Natural killer cell (primary cell): ENCODE data around the gene CABYR. TPM values are rescaled to one million over a fixed set of nuclear protein-coding genes. Genes with fewer than 3 reads are reported as not detected.

Experiments
- ATAC-seq, 3 donors: fragments of 150-1000 bp in 2 of 3; fragments of 200-7000 bp in 1 of 3; cut with Tn5 transposase; 1 replicate in 1 of 3; 2 replicates in 2 of 3; pipeline ENCODE4 v1.10.0; 2021; ENCODE audit warnings: mild to moderate bottlenecking in 2 of 3, moderate library complexity in 2 of 3
- DNase-seq, 2 donors: peaks; one replicate each; pipeline versions ENCODE4 v3.0.0 to v3.0.0-alpha.2; 2013 to 2021; ENCODE audit warnings: mixed read lengths in 1 of 2
- H3K27ac ChIP-seq: one replicate; pipeline ENCODE4 v1.5.1; 2013; ENCODE audit warnings: mild to moderate bottlenecking, low read length
- H3K27me3 ChIP-seq: one replicate; pipeline ENCODE4 v1.6.1; 2013; ENCODE audit warnings: low read length; ENCODE audit not compliant: control insufficient read depth, insufficient read depth
- H3K36me3 ChIP-seq: one replicate; pipeline ENCODE4 v1.6.1; 2013; ENCODE audit warnings: low read length; ENCODE audit not compliant: control insufficient read depth, insufficient read depth
- H3K4me1 ChIP-seq: one replicate; pipeline ENCODE4 v1.6.1; 2013; ENCODE audit warnings: low read length; ENCODE audit not compliant: control insufficient read depth, insufficient read depth
- H3K4me3 ChIP-seq: one replicate; pipeline ENCODE4 v1.5.1; 2013; ENCODE audit warnings: low read length
- H3K9me3 ChIP-seq: one replicate; pipeline ENCODE4 v1.6.1; 2013; ENCODE audit warnings: low read length; ENCODE audit not compliant: control insufficient read depth, insufficient read depth
- H3K27ac Mint-ChIP-seq, 2 donors: one replicate each; pipeline ENCODE4 v1.8.0; 2022; ENCODE audit warnings: mild to moderate bottlenecking in 2 of 2, mixed read lengths in 2 of 2, moderate library complexity in 1 of 2
- H3K27me3 Mint-ChIP-seq, 2 donors: one replicate each; pipeline ENCODE4 v1.8.0; 2022; ENCODE audit warnings: low read depth in 2 of 2, mixed read lengths in 2 of 2
- H3K36me3 Mint-ChIP-seq: one replicate; pipeline ENCODE4 v1.8.0; 2022; ENCODE audit warnings: mixed read lengths
- H3K4me1 Mint-ChIP-seq, 2 donors: one replicate each; pipeline ENCODE4 v1.8.0; 2022; ENCODE audit warnings: mixed read lengths in 2 of 2
- H3K4me3 Mint-ChIP-seq: one replicate; pipeline ENCODE4 v1.8.0; 2022; ENCODE audit warnings: mild to moderate bottlenecking, moderate library complexity, mixed read lengths
- H3K9me3 Mint-ChIP-seq, 2 donors: one replicate each; pipeline ENCODE4 v1.8.0; 2022; ENCODE audit warnings: mixed read lengths in 2 of 2
- WGBS: methylation state at CpG from one replicate; pipeline ENCODE4 v1.1.7; 2013; ENCODE audit warnings: missing lambda C conversion rate; ENCODE audit not compliant: insufficient coverage; 5-methylcytosine and 5-hydroxymethylcytosine counted together
- intact Hi-C: fragments of 100-400 bp; cut with micrococcal nuclease; formaldehyde crosslinking; loops from one replicate; pipeline ENCODE4 v1.14.2; 2022
- total RNA-seq, 4 donors: library from RNA; stranded (reverse); fragments of 120-200 nt in 1 of 4; gene quantifications; one replicate each; pipeline versions ENCODE4 v1.2.3 to v1.2.4, GENCODE V29; 2013 to 2022
- TF ChIP-seq, protein P1 (sequence below): fragments of 200-600 bp; IDR thresholded peaks from one replicate; pipeline ENCODE4 v1.8.0; 2022; ENCODE audit warnings: antibody characterized with exemption

The CABYR gene
- total RNA-seq, 3 donors from 2014 or later (not counting 1 experiment from before 2014, with no cell fraction given), result 0.75 to 0.94 TPM; not detected in 1

DNA sequence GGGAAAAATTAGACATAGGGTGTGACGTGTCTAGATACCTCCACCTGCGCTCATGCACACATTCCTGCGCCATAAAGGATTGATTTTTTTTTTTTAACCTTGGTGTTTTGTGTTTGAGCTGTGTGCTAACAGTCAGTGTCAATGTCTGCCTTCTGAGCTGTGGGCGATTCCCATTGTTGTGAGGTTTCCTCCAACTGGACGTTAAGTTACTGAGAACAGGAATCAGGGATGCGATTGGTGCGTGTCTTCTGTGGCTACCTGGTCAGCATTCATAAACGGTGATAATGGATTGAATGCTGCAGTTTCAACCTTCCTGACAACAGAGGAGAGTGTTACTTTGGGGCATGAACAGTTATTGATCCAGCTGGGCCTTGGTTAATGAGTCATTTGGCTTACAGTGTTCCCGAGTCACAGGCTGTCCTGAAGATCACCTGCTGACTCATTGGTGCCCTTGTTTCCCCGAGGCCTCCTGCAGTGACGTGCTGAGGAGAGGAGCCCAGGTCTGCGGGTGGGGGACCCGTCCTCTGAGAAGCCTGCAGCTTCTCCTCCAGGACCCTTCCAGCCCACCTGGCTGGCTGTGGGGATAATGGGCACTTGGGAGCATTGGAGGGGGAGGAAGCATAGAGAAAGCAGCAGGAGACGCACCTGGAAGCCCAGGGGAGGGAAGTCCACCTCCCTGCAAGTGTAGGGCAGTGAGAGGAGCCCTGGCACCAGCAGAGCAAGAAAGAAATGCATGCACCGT lies 25.8 kb upstream of the CABYR start:
- Mint-ChIP-seq H3K27me3 (no peaks in the 10 kb centered on the region), H3K36me3 (no peaks in the 10 kb centered on the region), H3K27ac (peak overlapping the region in 1 of 2 donors; percentile 74), H3K4me3 (no peak overlapping the region), H3K9me3 (no peaks in the 10 kb centered on the region), H3K4me1 (peaks cover 34 to 35% of the 10 kb centered on the region in 2 donors)
- no peak for DNase-seq
- peaks cover 8% of the 10 kb centered on the region for H3K4me1 ChIP-seq
- H3K27me3 ChIP-seq, result no peaks in the 10 kb centered on the region
- no peak for ATAC-seq
- TF ChIP-seq, protein P1, sequence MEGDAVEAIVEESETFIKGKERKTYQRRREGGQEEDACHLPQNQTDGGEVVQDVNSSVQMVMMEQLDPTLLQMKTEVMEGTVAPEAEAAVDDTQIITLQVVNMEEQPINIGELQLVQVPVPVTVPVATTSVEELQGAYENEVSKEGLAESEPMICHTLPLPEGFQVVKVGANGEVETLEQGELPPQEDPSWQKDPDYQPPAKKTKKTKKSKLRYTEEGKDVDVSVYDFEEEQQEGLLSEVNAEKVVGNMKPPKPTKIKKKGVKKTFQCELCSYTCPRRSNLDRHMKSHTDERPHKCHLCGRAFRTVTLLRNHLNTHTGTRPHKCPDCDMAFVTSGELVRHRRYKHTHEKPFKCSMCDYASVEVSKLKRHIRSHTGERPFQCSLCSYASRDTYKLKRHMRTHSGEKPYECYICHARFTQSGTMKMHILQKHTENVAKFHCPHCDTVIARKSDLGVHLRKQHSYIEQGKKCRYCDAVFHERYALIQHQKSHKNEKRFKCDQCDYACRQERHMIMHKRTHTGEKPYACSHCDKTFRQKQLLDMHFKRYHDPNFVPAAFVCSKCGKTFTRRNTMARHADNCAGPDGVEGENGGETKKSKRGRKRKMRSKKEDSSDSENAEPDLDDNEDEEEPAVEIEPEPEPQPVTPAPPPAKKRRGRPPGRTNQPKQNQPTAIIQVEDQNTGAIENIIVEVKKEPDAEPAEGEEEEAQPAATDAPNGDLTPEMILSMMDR, result no peak
- no peak overlapping the region for H3K4me3 ChIP-seq
- H3K27ac ChIP-seq, result no peak overlapping the region
- intact Hi-C loops, result loop anchor here (10.0 kb wide), 1 partner anchor 98 kb away; the partner anchor contains the start of gene TTC39C
- WGBS, result 90% methylated on average over 15 of the region's 15 CpGs
- peaks cover 20% of the 10 kb centered on the region for H3K36me3 ChIP-seq
- no peaks in the 10 kb centered on the region for H3K9me3 ChIP-seq

DNA sequence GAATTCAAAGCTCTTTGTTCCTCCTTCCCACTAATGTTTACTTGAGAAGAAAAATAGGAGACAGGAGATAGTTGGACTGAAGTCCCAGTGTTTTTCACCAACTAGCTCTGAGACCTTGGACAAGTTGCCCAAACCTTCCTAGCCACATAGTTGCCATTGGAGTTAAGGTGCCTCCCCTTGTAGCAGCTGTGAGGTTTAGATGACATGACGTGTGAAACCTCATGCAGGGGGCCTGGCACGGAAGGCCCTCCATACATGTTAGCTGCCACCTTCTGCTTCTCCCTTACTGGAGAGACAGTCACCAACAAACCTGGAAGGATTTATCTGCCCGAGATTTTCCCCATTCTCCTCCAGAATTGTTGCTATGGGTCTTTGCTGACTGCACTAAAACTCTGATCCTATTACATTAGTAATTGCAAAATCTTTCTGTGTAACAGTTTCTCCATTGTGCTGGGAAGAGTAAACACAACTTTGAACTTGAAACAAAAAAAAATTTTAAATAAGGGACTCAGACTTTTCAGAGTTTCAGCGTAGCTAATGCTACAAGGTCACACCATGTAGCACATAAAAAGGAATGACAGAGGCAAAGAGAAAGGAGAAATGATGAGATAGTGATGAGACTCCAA lies 23.8 kb upstream of the CABYR start:
- ATAC-seq, result peak in 1 of 3 donors; percentile 68
- no peaks in the 10 kb centered on the region for H3K9me3 Mint-ChIP-seq
- Histone ChIP-seq H3K27me3 (no peaks in the 10 kb centered on the region), H3K4me3 (no peak overlapping the region), H3K4me1 (peaks cover 8% of the 10 kb centered on the region), H3K9me3 (no peaks in the 10 kb centered on the region), H3K27ac (no peak overlapping the region), H3K36me3 (peaks cover 30% of the 10 kb centered on the region)
- peaks cover 40% of the 10 kb centered on the region in 2 donors for H3K4me1 Mint-ChIP-seq
- H3K27ac Mint-ChIP-seq, result peak overlapping the region; percentile 64 to 74
- TF ChIP-seq, protein P1, result no peak
- WGBS, result 65% methylated on average over 4 of the region's 4 CpGs
- peak in 1 of 2 donors; percentile 23 for DNase-seq
- intact Hi-C loops, result loop anchor here (5.0 to 10.0 kb wide), 3 partner anchors 100 to 618 kb away; partner anchors contain the start of gene TTC39C
- H3K4me3 Mint-ChIP-seq, result no peak overlapping the region
- no peaks in the 10 kb centered on the region for H3K27me3 Mint-ChIP-seq
- no peaks in the 10 kb centered on the region for H3K36me3 Mint-ChIP-seq

DNA sequence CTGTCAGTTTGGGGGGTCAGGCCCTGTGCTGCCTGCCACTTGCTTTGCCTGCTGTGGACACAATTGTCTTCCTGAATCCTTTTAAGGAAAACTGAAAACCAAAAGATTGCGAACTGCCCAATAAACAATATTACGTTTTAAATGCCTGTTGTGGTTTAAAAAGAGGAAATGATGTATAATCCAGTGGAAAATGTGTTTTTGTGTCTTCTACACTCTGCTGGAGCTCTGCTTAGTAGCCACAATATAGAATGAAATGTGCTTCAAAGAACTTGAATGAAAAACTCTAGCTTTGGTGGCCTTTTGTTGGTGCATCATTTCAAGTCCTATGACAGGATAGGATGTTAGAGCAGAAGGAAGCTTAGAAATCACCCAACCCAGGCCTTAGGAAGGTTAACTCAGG lies 23.2 kb upstream of the CABYR start:
- no peak overlapping the region for H3K4me3 Mint-ChIP-seq
- no peaks in the 10 kb centered on the region for H3K27me3 Mint-ChIP-seq
- WGBS, result 0% methylated on average over 1 of the region's 2 CpGs
- intact Hi-C loops, result loop anchor here (5.0 to 10.0 kb wide), 3 partner anchors 101 to 618 kb away; partner anchors contain the start of gene TTC39C
- ATAC-seq (no peak), DNase-seq (no peak)
- no peak overlapping the region for H3K4me3 ChIP-seq
- H3K27ac ChIP-seq, result no peak overlapping the region
- H3K36me3 Mint-ChIP-seq, result no peaks in the 10 kb centered on the region
- H3K9me3 ChIP-seq, result no peaks in the 10 kb centered on the region
- TF ChIP-seq, protein P1, result no peak
- H3K4me1 ChIP-seq, result peaks cover 8% of the 10 kb centered on the region
- H3K36me3 ChIP-seq, result peaks cover 35% of the 10 kb centered on the region
- H3K27me3 ChIP-seq, result no peaks in the 10 kb centered on the region
- H3K27ac Mint-ChIP-seq, result peak overlapping the region; percentile 64 to 74
- H3K4me1 Mint-ChIP-seq, result peaks cover 40% of the 10 kb centered on the region in 2 donors
- no peaks in the 10 kb centered on the region for H3K9me3 Mint-ChIP-seq
